Subcutaneous abdominal adipose tissue (tissue), 5 donors: ENCODE results near the gene S100A5.

Source experiments
- H3K27ac ChIP-seq: one replicate; pipeline ENCODE4 v1.7.0; 2013; ENCODE audit warnings: low read depth, mild to moderate bottlenecking, inconsistent platforms, low read length, moderate library complexity
- H3K27me3 ChIP-seq, 5 donors: one replicate each; pipeline ENCODE4 v1.7.0; 2013; ENCODE audit warnings: low read length in 5 of 5, inconsistent platforms in 1 of 5; ENCODE audit not compliant: control insufficient read depth in 5 of 5, insufficient read depth in 4 of 5
- H3K36me3 ChIP-seq, 5 donors: one replicate each; pipeline ENCODE4 v1.7.0; 2013; ENCODE audit warnings: low read length in 5 of 5; ENCODE audit not compliant: control insufficient read depth in 5 of 5, insufficient read depth in 5 of 5
- H3K4me1 ChIP-seq, 5 donors: one replicate each; pipeline ENCODE4 v1.7.0; 2013; ENCODE audit warnings: low read length in 5 of 5, mild to moderate bottlenecking in 3 of 5, moderate library complexity in 1 of 5; ENCODE audit not compliant: control insufficient read depth in 5 of 5, insufficient read depth in 5 of 5
- H3K4me3 ChIP-seq, 5 donors: one replicate each; pipeline ENCODE4 v1.7.0; 2013; ENCODE audit warnings: low read length in 5 of 5, low read depth in 1 of 5
- H3K9ac ChIP-seq, 5 donors: one replicate each; pipeline ENCODE4 v1.7.0; 2013; ENCODE audit warnings: low read length in 5 of 5, mild to moderate bottlenecking in 4 of 5, moderate library complexity in 3 of 5
- H3K9me3 ChIP-seq, 5 donors: one replicate each; pipeline ENCODE4 v1.7.0; 2013; ENCODE audit warnings: low read length in 5 of 5; ENCODE audit not compliant: control insufficient read depth in 5 of 5
- donor health status: healthy.
- donor health status: healthy.
- donor health status: healthy.
- donor health status: healthy.
- donor health status: healthy.

Gene S100A5

GRCh38 chr1:153549741-153550397 lies 9.1 kb upstream of the S100A5 start:
- Histone ChIP-seq H3K4me3 (peak overlapping the region in 1 of 5 donors; percentile 29), H3K9ac (peak overlapping the region in 3 of 5 donors; percentile 41 to 97 (median 44)), H3K27ac (peak overlapping the region; percentile 84), H3K36me3 (peaks cover 0 to 3% (median 0%) of the 10 kb centered on the region in 5 donors), H3K27me3 (peaks cover 0 to 4% (median 0%) of the 10 kb centered on the region in 5 donors), H3K4me1 (peaks cover 40 to 75% (median 67%) of the 10 kb centered on the region in 5 donors), H3K9me3 (no peaks in the 10 kb centered on the region)

GRCh38 chr1:153548722-153549688 lies 8.3 kb upstream of the S100A5 start, which contains the start of gene S100A3:
S100A3 (minus strand) TSS chr1:153549258; CDS start chr1:153548485, 773 bp downstream.
- Histone ChIP-seq H3K9me3 (no peaks in the 10 kb centered on the region), H3K4me3 (peak within 1 kb of the TSS in 2 of 5 donors; percentile 6 to 29), H3K9ac (peak within 1 kb of the TSS; percentile 41 to 97 (median 48)), H3K36me3 (peaks cover 0 to 7% (median 3%) of the 10 kb centered on the region in 5 donors), H3K27me3 (peaks cover 0 to 4% (median 0%) of the 10 kb centered on the region in 5 donors), H3K27ac (peak within 1 kb of the TSS; percentile 84), H3K4me1 (peaks cover 44 to 75% (median 72%) of the 10 kb centered on the region in 5 donors)

GRCh38 chr1:153547560-153548551 lies 7.1 kb upstream of the S100A5 start:
- peaks cover 37 to 80% (median 78%) of the 10 kb centered on the region in 5 donors for H3K4me1 ChIP-seq
- no peaks in the 10 kb centered on the region for H3K9me3 ChIP-seq
- H3K27ac ChIP-seq, result peak overlapping the region; percentile 84
- H3K4me3 ChIP-seq, result peak overlapping the region in 1 of 5 donors; percentile 13
- H3K36me3 ChIP-seq, result peaks cover 0 to 15% (median 3%) of the 10 kb centered on the region in 5 donors
- H3K27me3 ChIP-seq, result peaks cover 0 to 4% (median 0%) of the 10 kb centered on the region in 5 donors
- peak overlapping the region in 3 of 5 donors; percentile 32 to 52 (median 48) for H3K9ac ChIP-seq

- Histone ChIP-seq H3K9ac (peak overlapping the region in 2 of 5 donors; percentile 44 to 47), H3K36me3 (peaks cover 0 to 17% (median 3%) of the 10 kb centered on the region in 5 donors), H3K27ac (peak overlapping the region; percentile 84), H3K4me1 (peaks cover 37 to 89% (median 86%) of the 10 kb centered on the region in 5 donors), H3K4me3 (peak overlapping the region; percentile 60 to 88 (median 84)), H3K27me3 (peaks cover 0 to 4% (median 0%) of the 10 kb centered on the region in 5 donors), H3K9me3 (no peaks in the 10 kb centered on the region)
Measured at GRCh38 chr1:153546796-153547559, 6.2 kb upstream of the S100A5 start.

- peaks cover 0 to 4% (median 0%) of the 10 kb centered on the region in 5 donors for H3K27me3 ChIP-seq
- H3K36me3 ChIP-seq, result peaks cover 0 to 17% (median 3%) of the 10 kb centered on the region in 5 donors
- H3K27ac ChIP-seq, result peak overlapping the region; percentile 84
- peak overlapping the region; percentile 44 to 79 (median 64) for H3K9ac ChIP-seq
- peak overlapping the region; percentile 60 to 88 (median 84) for H3K4me3 ChIP-seq
- no peaks in the 10 kb centered on the region for H3K9me3 ChIP-seq
- H3K4me1 ChIP-seq, result peaks cover 37 to 95% (median 91%) of the 10 kb centered on the region in 5 donors
Measured at GRCh38 chr1:153546371-153546770, 5.6 kb upstream of the S100A5 start.

GRCh38 chr1:153545067-153546055 lies 4.6 kb upstream of the S100A5 start, which contains the start of gene S100A4:
S100A4 (minus strand) TSS chr1:153545806; CDS start chr1:153544794, 1,012 bp downstream.
- Histone ChIP-seq H3K27me3 (peaks cover 0 to 4% (median 0%) of the 10 kb centered on the region in 5 donors), H3K9me3 (no peaks in the 10 kb centered on the region), H3K36me3 (peaks cover 0 to 17% (median 3%) of the 10 kb centered on the region in 5 donors), H3K4me1 (peaks cover 34 to 98% (median 95%) of the 10 kb centered on the region in 5 donors), H3K9ac (peak within 1 kb of the TSS; percentile 47 to 82 (median 74)), H3K27ac (peak within 1 kb of the TSS; percentile 84), H3K4me3 (peak within 1 kb of the TSS; percentile 60 to 88 (median 84))

GRCh38 chr1:153544453-153545066 lies 3.8 kb upstream of the S100A5 start:
- peak overlapping the region; percentile 23 to 81 (median 64) for H3K9ac ChIP-seq
- peaks cover 26 to 91% (median 88%) of the 10 kb centered on the region in 5 donors for H3K4me1 ChIP-seq
- peaks cover 0 to 17% (median 3%) of the 10 kb centered on the region in 5 donors for H3K36me3 ChIP-seq
- peaks cover 0 to 4% (median 0%) of the 10 kb centered on the region in 5 donors for H3K27me3 ChIP-seq
- H3K27ac ChIP-seq, result peak overlapping the region; percentile 84
- H3K4me3 ChIP-seq, result peak overlapping the region; percentile 60 to 88 (median 84)
- H3K9me3 ChIP-seq, result no peaks in the 10 kb centered on the region
